OCI-LY7 (cell line): ENCODE results near the gene AOPEP. TPM values are rescaled to one million over a fixed set of nuclear protein-coding genes. Genes with fewer than 3 reads are reported as not detected.

Source experiments
- BruUV-seq: library from RNA; stranded (reverse); fragments of 400-500 nt; replicated peaks from 2 replicates; lab custom pipeline; 2021; lab: Mats Ljungman, UMichigan
- CTCF ChIA-PET: fragments of 300-600 bp; sonication (Branson Sonifier 250); formaldehyde crosslinking; loops from one replicate; lab custom pipeline; 2022; ENCODE audit warnings: antibody characterized with exemption; ENCODE audit not compliant: unreplicated experiment; lab: Charles Lee
- POLR2A ChIA-PET: fragments of 300-600 bp; sonication (Branson Sonifier 250); formaldehyde crosslinking; loops from one replicate; lab custom pipeline; 2022; ENCODE audit warnings: antibody characterized with exemption; lab: Charles Lee
- DNase-seq: peaks from one replicate; pipeline ENCODE4 v3.0.0-alpha.2; 2015; ENCODE audit warnings: low spot score
- H2AFZ ChIP-seq: fragments of 200-600 bp; sonication (generic), shearing (Covaris generic); 2 replicates; pipeline ENCODE4 v1.6.1; 2014; ENCODE audit warnings: mild to moderate bottlenecking, antibody characterized with exemption, low read length, moderate library complexity
- H3K27ac ChIP-seq: fragments of 200-600 bp; sonication (generic); 2 replicates; pipeline ENCODE4 v1.5.1; 2014; ENCODE audit warnings: mixed run types, low read depth, mild to moderate bottlenecking, moderate library complexity, low read length, inconsistent platforms; ENCODE audit not compliant: poor library complexity, severe bottlenecking
- H3K36me3 ChIP-seq: fragments of 200-600 bp; sonication (generic); 2 replicates; pipeline ENCODE4 v1.6.1; 2014; ENCODE audit warnings: mild to moderate bottlenecking, antibody characterized with exemption, low read length, moderate library complexity, mixed read lengths; ENCODE audit not compliant: insufficient read depth
- H3K4me1 ChIP-seq: fragments of 200-600 bp; sonication (generic); 2 replicates; pipeline ENCODE4 v1.5.1; 2014; ENCODE audit warnings: mild to moderate bottlenecking, low read length; ENCODE audit not compliant: insufficient read depth, poor library complexity, severe bottlenecking
- H3K4me2 ChIP-seq: fragments of 200-600 bp; sonication (generic); 2 replicates; pipeline ENCODE4 v1.6.1; 2014; ENCODE audit warnings: mild to moderate bottlenecking, low read length
- H3K4me3 ChIP-seq: fragments of 200-600 bp; sonication (generic); 2 replicates; pipeline ENCODE4 v1.5.1; 2014; ENCODE audit warnings: mild to moderate bottlenecking, low read depth, low read length; ENCODE audit not compliant: poor library complexity, severe bottlenecking
- H3K79me2 ChIP-seq: fragments of 200-600 bp; sonication (generic); 2 replicates; pipeline ENCODE4 v1.6.1; 2016; ENCODE audit warnings: low read depth, mild to moderate bottlenecking, low read length, moderate library complexity, mixed read lengths; ENCODE audit not compliant: insufficient read depth
- H3K9me2 ChIP-seq: fragments of 200-600 bp; sonication (generic); 2 replicates; pipeline ENCODE4 v1.6.1; 2016; ENCODE audit warnings: mild to moderate bottlenecking, low read length, mixed read lengths; ENCODE audit not compliant: insufficient read depth
- H3K9me3 ChIP-seq: fragments of 200-600 bp; sonication (generic); 2 replicates; pipeline ENCODE4 v1.6.1; 2014; ENCODE audit warnings: mild to moderate bottlenecking, mixed run types, low read length, mixed read lengths
- H4K20me1 ChIP-seq: fragments of 200-600 bp; sonication (generic); 2 replicates; pipeline ENCODE4 v1.6.1; 2014; ENCODE audit warnings: mild to moderate bottlenecking, antibody characterized with exemption, low read length, moderate library complexity, mixed read lengths; ENCODE audit not compliant: insufficient read depth
- EZH2phosphoT487 ChIP-seq: fragments of 200-600 bp; sonication (generic); IDR thresholded peaks from 2 replicates; pipeline ENCODE4 v1.6.1; 2018; ENCODE audit warnings: low read depth, borderline replicate concordance, mild to moderate bottlenecking, mixed run types, antibody characterized with exemption, low read length, moderate library complexity, mixed read lengths
- intact Hi-C: fragments of 100-400 bp; cut with micrococcal nuclease; formaldehyde crosslinking; loops from one replicate; pipeline ENCODE4 v1.10.0; 2022; ENCODE audit not compliant: unreplicated experiment
- total RNA-seq, 2 experiments: library from RNA; depleted of rRNA in 1 of 2; stranded (reverse); fragments of >200 nt in 1 of 2; shearing (Covaris generic) in 1 of 2; gene quantifications; 2 replicates each; pipeline ENCODE4 v1.2.3, GENCODE V29; 2014 to 2022
- TF ChIP-seq, protein P1 (sequence below): fragments of 200-600 bp; sonication (generic); conservative IDR thresholded peaks from 2 replicates; pipeline ENCODE4 v1.5.1; 2014; ENCODE audit warnings: mild to moderate bottlenecking, antibody characterized with exemption, low read length, moderate library complexity, mixed read lengths

The AOPEP gene
- total RNA-seq, 2 experiments from 2014 or later = 17.3 to 24.3 TPM

DNA sequence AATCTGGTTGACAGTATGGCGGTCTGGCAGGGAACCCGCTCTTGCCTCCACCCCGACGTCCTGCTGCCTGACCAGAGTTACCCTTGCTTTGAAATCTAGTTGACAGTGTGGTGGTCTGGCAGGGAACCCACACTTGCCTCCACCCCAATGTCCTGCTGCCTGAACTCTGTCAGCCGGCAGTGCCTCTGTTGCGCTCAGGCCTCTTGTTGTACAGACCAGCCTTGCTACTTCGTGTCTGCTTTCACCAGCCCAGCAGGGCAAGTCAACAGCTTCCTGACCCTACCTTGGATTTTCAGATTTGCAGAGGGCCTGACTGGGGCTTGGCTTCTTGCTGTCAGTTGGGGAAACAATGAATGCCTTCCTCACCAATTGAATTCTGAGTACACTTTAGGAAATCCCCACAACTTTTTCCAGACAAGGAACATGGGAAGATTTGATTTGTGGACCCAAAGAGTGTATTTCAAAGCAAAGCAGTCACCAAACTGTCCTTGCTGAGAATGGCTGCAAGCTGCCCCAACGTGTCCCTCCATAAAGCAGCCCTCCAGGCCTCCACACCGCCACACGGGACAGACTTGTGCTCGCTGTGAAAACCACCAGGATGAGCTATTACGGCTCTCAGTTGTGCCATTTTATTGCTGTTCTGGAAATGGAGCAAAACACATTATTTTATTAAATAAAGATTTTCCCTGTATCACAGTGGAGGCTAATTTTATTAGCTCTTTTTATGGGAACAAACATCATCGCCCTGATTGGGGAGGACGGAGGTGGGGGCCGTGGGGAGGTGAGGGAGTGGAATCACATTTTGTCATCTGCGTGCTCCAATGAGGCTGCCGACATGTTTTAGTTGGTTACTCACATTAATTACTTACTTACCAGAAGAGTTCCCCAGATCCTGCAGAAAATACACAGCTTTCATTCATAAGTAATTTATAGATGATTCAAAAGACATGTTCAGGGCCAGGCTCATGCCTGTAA, 189.3 kb downstream of the AOPEP start:
- no peak for DNase-seq
- Histone ChIP-seq H3K9me3 (no peaks in the 10 kb centered on the region), H3K27ac (no peak overlapping the region), H4K20me1 (no peaks in the 10 kb centered on the region), H3K79me2 (no peaks in the 10 kb centered on the region), H3K36me3 (no peaks in the 10 kb centered on the region), H3K4me1 (no peaks in the 10 kb centered on the region), H2AFZ (no peak overlapping the region), H3K9me2 (no peaks in the 10 kb centered on the region), H3K4me2 (no peak overlapping the region), H3K4me3 (no peak overlapping the region)
- TF ChIP-seq, protein P1, sequence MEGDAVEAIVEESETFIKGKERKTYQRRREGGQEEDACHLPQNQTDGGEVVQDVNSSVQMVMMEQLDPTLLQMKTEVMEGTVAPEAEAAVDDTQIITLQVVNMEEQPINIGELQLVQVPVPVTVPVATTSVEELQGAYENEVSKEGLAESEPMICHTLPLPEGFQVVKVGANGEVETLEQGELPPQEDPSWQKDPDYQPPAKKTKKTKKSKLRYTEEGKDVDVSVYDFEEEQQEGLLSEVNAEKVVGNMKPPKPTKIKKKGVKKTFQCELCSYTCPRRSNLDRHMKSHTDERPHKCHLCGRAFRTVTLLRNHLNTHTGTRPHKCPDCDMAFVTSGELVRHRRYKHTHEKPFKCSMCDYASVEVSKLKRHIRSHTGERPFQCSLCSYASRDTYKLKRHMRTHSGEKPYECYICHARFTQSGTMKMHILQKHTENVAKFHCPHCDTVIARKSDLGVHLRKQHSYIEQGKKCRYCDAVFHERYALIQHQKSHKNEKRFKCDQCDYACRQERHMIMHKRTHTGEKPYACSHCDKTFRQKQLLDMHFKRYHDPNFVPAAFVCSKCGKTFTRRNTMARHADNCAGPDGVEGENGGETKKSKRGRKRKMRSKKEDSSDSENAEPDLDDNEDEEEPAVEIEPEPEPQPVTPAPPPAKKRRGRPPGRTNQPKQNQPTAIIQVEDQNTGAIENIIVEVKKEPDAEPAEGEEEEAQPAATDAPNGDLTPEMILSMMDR = no peak
- no peak for TF ChIP-seq EZH2phosphoT487
- intact Hi-C loops = loop anchor here (5.0 kb wide), 1 partner anchor 233 kb away; no protein-coding TSS in a partner anchor
- ChIA-PET CTCF (no interaction called here), POLR2A (interaction anchor here (1.6 kb wide), 1 partner anchor 12 kb away, joined by 4 read pairs; no protein-coding TSS in a partner anchor)
- BruUV-seq = no TSS peak

DNA sequence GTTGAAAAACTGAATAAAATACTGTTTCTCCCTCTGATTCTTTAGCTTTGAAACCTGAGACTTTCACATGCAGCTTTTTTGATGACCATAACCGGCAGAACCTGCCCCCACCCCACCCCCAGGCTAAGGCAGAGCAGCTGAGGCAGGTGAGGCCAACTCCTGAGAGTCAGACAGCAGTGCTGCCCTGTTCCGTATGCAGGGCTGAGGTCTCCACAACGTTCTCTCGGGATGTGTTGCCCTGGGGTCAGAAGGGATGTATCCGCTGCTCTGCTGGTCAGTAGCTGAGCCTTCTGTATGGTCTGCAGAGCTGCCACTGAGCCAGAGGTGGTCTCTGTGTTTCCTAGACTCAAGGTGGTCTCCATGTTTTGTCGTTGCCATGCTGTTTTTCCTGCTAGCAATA, 190.5 kb downstream of the AOPEP start:
- intact Hi-C loops = loop anchor here (5.0 kb wide), 1 partner anchor 235 kb away; no protein-coding TSS in a partner anchor
- DNase-seq = no peak
- H4K20me1 ChIP-seq = no peaks in the 10 kb centered on the region
- H3K79me2 ChIP-seq = no peaks in the 10 kb centered on the region
- no peak overlapping the region for H3K4me2 ChIP-seq
- no peak overlapping the region for H2AFZ ChIP-seq
- no peaks in the 10 kb centered on the region for H3K4me1 ChIP-seq
- POLR2A ChIA-PET = interaction anchor here (1.6 kb wide), 1 partner anchor 13 kb away, joined by 4 read pairs; no protein-coding TSS in a partner anchor
- BruUV-seq = no TSS peak
- no peak overlapping the region for H3K4me3 ChIP-seq
- H3K36me3 ChIP-seq = no peaks in the 10 kb centered on the region
- no peak overlapping the region for H3K27ac ChIP-seq
- H3K9me2 ChIP-seq = no peaks in the 10 kb centered on the region
- CTCF ChIA-PET = no interaction called here
- H3K9me3 ChIP-seq = no peaks in the 10 kb centered on the region
- TF ChIP-seq, protein P1 = no peak
- no peak for TF ChIP-seq EZH2phosphoT487
